Brain microvascular endothelial cell (primary cell): ENCODE measurements around the gene RNF141.

Experiments
- DNase-seq: peaks from one replicate; pipeline ENCODE4 v3.0.0-alpha.2; 2020
- H3K27ac ChIP-seq: fragments of 250-450 bp; sonication (Bioruptor Pico); 2 replicates; pipeline ENCODE4 v1.5.1; 2020; ENCODE audit warnings: mild to moderate bottlenecking, moderate library complexity
- H3K27me3 ChIP-seq: fragments of 250-450 bp; sonication (Bioruptor Pico); replicated peaks from 2 replicates; pipeline ENCODE4 v1.5.1; 2020; ENCODE audit warnings: mild to moderate bottlenecking
- H3K36me3 ChIP-seq: fragments of 250-450 bp; sonication (Bioruptor Pico); replicated peaks from 2 replicates; pipeline ENCODE4 v1.5.1; 2020; ENCODE audit warnings: mild to moderate bottlenecking
- H3K4me3 ChIP-seq: 2 replicates; pipeline ENCODE4 v1.5.1; 2011; ENCODE audit warnings: low read depth, mild to moderate bottlenecking, control low read depth, low read length, moderate library complexity
- in situ Hi-C: cut with HindIII; loops from 2 replicates; pipeline ENCODE4 v1.10.0; 2017; ENCODE audit warnings: low sequenced_read_pairs, low pct_ligation_motif_present
- TF ChIP-seq, protein P1 (sequence below): IDR thresholded peaks from 2 replicates; pipeline ENCODE4 v1.5.1; 2011; ENCODE audit warnings: low read depth, mild to moderate bottlenecking, moderate library complexity, low read length, control low read depth, inconsistent platforms; ENCODE audit errors: missing control alignments

The RNF141 gene

GRCh38 chr11:10584071-10584501 lies 43.1 kb upstream of the RNF141 start:
- H3K36me3 ChIP-seq: no peaks in the 10 kb centered on the region
- no peak overlapping the region for H3K27ac ChIP-seq
- no peak overlapping the region for H3K4me3 ChIP-seq
- no peaks in the 10 kb centered on the region for H3K27me3 ChIP-seq
- TF ChIP-seq, protein P1, sequence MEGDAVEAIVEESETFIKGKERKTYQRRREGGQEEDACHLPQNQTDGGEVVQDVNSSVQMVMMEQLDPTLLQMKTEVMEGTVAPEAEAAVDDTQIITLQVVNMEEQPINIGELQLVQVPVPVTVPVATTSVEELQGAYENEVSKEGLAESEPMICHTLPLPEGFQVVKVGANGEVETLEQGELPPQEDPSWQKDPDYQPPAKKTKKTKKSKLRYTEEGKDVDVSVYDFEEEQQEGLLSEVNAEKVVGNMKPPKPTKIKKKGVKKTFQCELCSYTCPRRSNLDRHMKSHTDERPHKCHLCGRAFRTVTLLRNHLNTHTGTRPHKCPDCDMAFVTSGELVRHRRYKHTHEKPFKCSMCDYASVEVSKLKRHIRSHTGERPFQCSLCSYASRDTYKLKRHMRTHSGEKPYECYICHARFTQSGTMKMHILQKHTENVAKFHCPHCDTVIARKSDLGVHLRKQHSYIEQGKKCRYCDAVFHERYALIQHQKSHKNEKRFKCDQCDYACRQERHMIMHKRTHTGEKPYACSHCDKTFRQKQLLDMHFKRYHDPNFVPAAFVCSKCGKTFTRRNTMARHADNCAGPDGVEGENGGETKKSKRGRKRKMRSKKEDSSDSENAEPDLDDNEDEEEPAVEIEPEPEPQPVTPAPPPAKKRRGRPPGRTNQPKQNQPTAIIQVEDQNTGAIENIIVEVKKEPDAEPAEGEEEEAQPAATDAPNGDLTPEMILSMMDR: no peak
- in situ Hi-C loops: no loop called here
- DNase-seq: no peak

DNA sequence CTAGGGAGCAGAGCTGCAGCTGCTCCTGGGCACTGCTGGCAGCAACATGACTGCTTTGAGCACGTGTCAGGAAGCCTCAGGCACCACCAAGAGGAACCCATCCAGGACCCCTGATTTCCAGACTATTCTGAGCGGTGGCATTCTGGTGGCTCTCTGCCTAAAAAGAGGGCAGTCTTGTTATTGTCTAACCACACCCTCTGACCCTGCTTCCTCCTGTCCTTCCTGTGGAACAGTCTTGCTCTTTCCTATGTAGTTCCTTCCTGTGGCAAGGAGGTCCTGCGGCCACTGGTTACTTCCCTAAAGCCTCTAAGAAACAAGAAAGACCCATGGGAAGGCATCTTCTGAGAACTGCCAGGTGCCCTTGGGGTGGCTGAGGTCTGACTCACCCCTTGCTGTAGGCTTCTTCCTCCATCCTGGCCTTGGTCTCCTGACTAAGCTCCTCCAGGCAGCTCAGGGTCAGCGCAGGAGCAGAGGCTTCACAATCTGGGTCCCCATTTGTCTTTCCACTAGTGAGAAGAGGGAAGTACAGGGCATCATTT lies 40.6 kb upstream of the RNF141 start:
- TF ChIP-seq, protein P1: no peak
- DNase-seq: no peak
- H3K27ac ChIP-seq: no peak overlapping the region
- no peaks in the 10 kb centered on the region for H3K27me3 ChIP-seq
- in situ Hi-C loops: no loop called here
- H3K36me3 ChIP-seq: no peaks in the 10 kb centered on the region
- no peak overlapping the region for H3K4me3 ChIP-seq

- Histone ChIP-seq H3K27me3 (no peaks in the 10 kb centered on the region), H3K36me3 (no peaks in the 10 kb centered on the region), H3K4me3 (no peak overlapping the region), H3K27ac (no peak overlapping the region)
- no peak for DNase-seq
- TF ChIP-seq, protein P1: no peak
- in situ Hi-C loops: no loop called here
Measured at GRCh38 chr11:10580623-10581022, 39.6 kb upstream of the RNF141 start.

GRCh38 chr11:10579700-10580099 lies 38.7 kb upstream of the RNF141 start:
- Histone ChIP-seq H3K27ac (no peak overlapping the region), H3K4me3 (no peak overlapping the region), H3K36me3 (no peaks in the 10 kb centered on the region), H3K27me3 (no peaks in the 10 kb centered on the region)
- DNase-seq: no peak
- in situ Hi-C loops: no loop called here
- TF ChIP-seq, protein P1: no peak

- Histone ChIP-seq H3K4me3 (no peak overlapping the region), H3K27ac (no peak overlapping the region), H3K36me3 (no peaks in the 10 kb centered on the region), H3K27me3 (no peaks in the 10 kb centered on the region)
- TF ChIP-seq, protein P1: no peak
- in situ Hi-C loops: no loop called here
- DNase-seq: no peak
Measured at GRCh38 chr11:10576035-10576398, 35.0 kb upstream of the RNF141 start.

- H3K27me3 ChIP-seq: no peaks in the 10 kb centered on the region
- DNase-seq: no peak
- H3K27ac ChIP-seq: no peak overlapping the region
- in situ Hi-C loops: no loop called here
- no peaks in the 10 kb centered on the region for H3K36me3 ChIP-seq
- TF ChIP-seq, protein P1: no peak
- no peak overlapping the region for H3K4me3 ChIP-seq
Measured at GRCh38 chr11:10575346-10576034, 34.5 kb upstream of the RNF141 start.
